Ovary (tissue), 3 donors: ENCODE measurements around the gene KIF26B.

Experiments used
- POLR2A ChIP-seq: fragments of 450-650 bp; IDR thresholded peaks from one replicate; pipeline ENCODE4 v1.6.1; 2017; ENCODE audit warnings: antibody characterized with exemption, mild to moderate bottlenecking, moderate library complexity
- TF ChIP-seq, protein P1 (sequence below), 3 donors: fragments of 450-650 bp in 2 of 3; fragments of 200-600 bp in 1 of 3; IDR thresholded peaks; one replicate each; pipeline versions ENCODE4 v1.5.1 to v1.8.0; 2016 to 2022; ENCODE audit warnings: antibody characterized with exemption in 3 of 3, mild to moderate bottlenecking in 1 of 3
- donor health status: DM: no; HTN: no; CAD: no.

DNA sequence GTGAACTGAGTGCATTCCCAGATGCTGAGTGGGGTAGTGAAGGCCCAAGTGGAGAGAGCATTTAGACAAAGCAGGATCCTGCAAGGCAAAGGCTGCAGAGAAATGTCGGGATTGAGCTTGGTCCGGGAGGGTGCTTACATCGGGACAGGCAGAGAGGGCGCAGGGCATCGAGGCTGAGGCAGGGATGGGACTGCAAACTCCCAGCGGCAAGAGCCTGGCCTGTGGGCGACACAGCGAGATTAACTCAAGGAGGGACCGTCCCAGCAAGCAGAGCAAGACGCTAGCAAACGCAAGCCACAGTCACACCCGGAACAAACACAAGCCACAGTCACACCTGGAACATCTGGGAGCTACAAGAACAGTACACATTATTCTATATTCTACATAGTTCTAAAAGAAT is 537.5 kb downstream of the KIF26B start:
- TF ChIP-seq, protein P1, sequence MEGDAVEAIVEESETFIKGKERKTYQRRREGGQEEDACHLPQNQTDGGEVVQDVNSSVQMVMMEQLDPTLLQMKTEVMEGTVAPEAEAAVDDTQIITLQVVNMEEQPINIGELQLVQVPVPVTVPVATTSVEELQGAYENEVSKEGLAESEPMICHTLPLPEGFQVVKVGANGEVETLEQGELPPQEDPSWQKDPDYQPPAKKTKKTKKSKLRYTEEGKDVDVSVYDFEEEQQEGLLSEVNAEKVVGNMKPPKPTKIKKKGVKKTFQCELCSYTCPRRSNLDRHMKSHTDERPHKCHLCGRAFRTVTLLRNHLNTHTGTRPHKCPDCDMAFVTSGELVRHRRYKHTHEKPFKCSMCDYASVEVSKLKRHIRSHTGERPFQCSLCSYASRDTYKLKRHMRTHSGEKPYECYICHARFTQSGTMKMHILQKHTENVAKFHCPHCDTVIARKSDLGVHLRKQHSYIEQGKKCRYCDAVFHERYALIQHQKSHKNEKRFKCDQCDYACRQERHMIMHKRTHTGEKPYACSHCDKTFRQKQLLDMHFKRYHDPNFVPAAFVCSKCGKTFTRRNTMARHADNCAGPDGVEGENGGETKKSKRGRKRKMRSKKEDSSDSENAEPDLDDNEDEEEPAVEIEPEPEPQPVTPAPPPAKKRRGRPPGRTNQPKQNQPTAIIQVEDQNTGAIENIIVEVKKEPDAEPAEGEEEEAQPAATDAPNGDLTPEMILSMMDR (IDR thresholded peaks at IDR 0.05) = no peak
- TF ChIP-seq POLR2A = no peak
